Activated CD4-positive, alpha-beta T cell treated with anti-CD3 and anti-CD28 coated beads, Interleukin-10, Interleukin-2, amounts not matched to agents 100 ng/mL and 50 ng/mL, durations not matched to agents 16 hours and 8 hours (primary cell): ENCODE results near the gene PSMA5.
"Not testable (repeated sequence)": the region's sequence is repeated elsewhere in the genome, so short reads cannot be mapped to it uniquely, and the experiment has no call there.

Source experiments
- DNase-seq: peaks from one replicate; pipeline ENCODE4 v3.0.0-alpha.2; 2020

Gene PSMA5

DNA sequence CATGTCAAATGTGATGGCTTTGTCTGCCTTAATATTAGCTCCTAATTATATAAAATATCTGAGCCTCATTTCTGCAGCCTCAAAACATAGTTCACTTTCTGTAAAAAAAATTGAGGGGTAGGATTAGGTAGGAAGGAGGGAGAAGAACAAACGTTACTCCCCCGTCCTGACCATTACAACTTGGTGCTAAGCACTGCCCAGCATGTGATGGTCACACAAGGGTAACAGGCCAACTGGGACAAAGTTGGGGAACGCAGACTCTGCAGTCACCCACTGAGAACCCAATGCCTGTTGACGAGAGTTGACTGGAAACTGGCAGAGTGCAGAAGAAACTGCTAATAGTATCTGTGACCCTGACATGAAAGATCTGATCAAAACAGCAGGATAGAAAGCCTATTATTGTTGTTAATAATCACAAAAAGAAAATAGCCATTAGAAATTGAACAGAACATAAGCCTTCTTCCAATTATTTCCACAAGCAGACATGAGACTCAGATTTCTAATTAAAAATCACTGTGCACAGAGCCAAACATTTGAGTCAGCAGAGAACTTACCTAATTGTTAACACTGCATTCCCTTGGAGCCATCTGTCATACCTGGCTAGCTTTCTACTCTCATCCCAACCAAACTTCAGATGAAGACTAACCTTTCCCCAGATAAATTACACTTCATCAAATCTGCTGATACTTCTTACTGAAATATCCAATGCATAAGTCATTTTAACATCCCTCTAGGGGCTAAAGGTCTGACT lies 34.0 kb downstream of the PSMA5 start:
- DNase-seq, result no peak

DNA sequence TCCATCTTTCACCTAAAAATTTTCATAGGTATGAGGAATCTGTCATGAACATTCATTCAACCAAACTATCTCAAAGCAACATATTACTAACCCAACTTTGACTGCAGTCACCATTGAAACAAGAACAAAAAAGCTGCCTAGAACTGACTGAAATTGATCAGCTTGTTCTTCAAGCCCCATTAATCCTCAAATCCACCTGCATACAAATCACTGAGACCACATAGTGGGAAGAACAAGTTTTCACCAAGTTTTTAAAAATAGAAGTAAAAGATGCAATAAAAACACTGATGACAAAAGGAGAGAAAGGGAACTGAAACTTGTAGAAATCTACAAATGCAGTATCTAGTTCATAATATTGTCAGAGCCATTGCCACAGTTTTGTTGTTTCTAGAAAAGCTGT lies 34.6 kb downstream of the PSMA5 start:
- DNase-seq, result no peak

DNA sequence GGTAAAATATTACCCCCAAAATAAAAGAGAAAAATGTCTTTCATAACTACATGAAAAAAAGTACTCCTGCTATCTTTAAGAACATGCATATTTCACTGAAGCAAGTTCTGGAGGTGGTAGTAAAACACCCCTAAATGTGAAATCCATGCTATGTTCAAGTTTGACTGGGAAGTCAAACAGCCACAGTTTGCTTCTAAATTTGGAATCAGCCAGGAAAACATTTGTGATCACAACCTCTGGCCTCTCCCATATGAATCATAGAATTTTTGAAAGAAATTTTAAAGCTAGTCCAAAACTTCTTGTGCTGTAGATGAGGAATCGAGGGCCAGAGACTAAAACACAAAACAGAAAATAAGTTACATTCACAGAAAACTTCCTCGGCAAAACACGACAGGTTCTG lies 35.1 kb downstream of the PSMA5 start:
- no peak for DNase-seq

DNA sequence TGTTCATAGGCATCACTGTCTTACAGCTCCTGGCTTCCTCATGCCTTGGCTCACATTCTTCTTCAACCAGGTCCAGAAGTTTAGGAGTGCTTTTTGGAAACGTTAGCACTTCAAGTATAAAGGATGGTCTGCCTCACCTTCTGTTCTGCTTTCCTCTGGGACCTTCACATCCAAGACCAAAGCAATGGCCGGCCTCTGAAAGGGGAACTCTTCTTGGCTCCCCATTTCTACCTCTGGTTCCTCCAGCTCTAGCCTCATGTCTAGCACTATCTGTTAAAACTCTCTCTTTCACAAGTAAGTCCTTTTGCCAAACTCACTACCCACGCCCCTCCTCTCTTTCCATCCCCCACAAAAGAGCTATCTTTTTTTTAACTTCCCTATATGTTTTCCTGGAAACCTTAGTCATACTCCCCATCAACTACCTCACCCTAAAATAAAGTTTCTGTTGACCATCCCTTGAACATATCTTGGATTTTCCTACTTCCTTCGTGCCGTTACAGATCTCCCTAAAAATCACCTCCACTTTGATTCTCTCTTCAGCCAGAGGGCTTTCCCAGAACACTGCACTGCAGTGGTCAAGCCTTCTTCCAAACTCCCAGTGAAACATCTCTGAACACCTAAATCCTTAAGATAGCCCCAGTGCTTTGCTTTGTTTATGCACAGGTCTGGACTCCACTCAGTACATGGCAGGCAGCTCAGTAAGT lies 36.5 kb downstream of the PSMA5 start:
- DNase-seq, result no peak

DNA sequence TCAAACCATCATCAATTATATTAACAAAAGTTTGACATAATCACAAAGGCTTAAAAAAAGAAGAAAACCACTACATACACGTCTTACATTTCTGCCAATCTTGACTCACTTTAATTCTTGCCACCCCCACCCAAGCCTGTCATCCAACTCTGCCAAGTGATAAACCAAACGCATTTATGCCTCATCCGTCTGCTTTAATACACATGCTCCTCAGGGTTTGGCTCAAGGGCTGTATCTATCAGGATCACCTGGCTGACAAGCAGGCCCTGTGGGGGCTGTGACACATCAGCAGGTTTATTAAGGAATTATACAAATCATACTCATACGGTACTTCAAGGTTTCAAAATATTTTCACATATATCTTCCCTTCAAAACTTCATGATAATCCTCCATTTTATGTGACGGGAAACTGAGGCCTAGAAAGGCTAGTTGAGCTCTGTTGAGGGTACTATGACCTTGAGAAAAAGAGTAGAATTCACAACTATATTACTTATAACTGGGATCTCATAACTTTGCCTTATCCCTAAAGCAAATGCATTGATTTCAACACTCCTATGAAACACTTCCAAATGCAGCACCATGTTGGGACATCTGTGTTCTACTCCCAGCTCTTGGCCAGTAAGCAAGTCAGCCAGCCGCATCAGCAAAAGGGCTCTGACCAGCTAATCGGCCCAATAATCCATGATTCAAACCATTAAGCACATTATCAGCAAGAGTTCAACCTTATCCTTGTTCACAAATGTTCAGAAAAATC lies 37.2 kb downstream of the PSMA5 start:
- DNase-seq, result no peak

DNA sequence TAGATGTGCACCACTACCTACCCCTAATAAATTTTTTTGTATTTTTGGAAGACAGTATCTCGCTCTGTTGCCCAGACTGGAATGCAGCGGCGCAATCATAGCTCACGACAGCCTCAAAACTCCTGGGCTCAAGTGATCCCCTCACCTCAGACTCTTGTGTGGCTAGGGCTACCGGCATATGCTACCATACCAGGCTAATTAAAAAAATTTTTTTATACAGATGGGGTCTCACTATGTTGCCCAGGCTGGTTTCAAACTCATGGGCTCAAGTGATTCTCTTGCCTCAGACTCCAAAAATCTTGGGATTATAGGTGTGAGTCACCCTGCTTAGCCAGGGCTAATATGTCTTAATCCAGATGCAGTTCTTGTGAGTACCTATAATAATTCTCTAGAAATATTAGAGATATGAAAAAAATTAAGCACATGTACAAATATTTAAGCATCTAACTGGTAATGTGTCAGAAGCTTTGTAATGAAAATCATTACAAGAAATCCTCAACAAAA lies 38.0 kb downstream of the PSMA5 start:
- no peak for DNase-seq

DNA sequence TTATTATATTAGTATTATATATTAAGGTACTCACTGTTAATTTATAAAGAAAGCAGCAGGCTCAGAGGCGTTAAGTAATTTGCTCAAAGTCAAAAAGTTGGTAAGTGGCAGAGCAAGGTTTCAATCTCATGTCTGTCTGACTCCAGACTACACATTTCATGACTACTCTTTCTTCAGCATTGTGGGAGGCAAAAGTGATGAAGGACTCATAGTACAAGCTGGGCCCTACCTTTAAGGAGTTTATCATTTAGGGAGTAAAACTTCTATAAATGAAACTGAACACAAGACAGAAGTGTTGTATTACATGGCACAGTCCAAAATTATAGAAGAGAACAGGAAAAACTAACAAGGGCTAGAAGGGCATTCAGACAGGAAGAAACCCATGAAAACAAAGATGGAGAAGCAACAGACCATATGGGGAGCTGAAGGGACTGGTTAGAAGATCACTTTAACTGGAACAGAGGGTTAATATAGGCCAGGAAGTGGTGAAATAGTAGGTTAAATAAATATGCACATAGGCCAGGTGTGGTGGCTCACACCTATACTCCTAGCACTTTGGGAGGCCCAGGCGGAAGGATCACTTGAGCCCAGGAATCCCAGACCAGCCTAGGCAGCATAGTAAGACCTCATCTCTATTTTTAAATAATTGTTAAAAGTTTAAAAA lies 40.1 kb downstream of the PSMA5 start:
- peak; percentile 20 for DNase-seq

DNA sequence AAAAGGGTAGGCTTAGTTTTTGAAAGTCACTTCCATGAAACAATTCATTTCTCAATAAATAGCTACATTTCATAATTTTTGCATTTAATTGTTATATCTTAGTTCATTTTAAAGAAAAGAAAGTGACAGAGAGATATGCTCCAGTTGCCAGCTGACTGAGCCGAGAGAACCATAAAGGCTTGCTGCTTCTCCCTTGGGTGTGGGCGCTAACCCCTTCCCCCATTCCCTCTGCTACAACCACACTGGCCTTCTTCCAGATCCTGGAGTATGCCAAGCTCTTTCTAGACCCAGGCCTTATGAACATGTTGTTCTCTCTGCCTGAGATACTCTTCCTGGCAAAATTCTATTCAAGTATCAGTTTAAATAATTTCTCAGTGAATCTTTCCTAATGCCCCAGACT lies 40.8 kb downstream of the PSMA5 start:
- DNase-seq, result no peak

DNA sequence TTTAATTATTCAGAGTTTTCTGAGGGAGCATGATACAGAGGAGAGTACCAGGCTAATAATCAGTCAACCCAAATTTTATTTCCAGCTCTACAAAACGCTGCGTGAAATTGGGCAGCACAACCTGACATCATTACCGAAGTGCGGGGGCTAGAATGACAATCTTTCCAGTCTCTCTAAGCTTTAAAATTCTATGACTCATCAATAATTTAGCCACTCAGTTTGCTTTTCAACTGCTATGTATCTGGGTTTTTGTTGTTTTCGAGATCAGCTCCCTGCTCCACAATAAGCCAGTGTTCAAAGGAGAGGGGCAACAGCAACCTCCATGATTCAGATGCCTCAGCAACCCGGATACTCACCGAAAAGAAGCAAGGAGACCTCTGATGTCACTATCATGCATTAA lies 42.4 kb downstream of the PSMA5 start:
- DNase-seq, result no peak

DNA sequence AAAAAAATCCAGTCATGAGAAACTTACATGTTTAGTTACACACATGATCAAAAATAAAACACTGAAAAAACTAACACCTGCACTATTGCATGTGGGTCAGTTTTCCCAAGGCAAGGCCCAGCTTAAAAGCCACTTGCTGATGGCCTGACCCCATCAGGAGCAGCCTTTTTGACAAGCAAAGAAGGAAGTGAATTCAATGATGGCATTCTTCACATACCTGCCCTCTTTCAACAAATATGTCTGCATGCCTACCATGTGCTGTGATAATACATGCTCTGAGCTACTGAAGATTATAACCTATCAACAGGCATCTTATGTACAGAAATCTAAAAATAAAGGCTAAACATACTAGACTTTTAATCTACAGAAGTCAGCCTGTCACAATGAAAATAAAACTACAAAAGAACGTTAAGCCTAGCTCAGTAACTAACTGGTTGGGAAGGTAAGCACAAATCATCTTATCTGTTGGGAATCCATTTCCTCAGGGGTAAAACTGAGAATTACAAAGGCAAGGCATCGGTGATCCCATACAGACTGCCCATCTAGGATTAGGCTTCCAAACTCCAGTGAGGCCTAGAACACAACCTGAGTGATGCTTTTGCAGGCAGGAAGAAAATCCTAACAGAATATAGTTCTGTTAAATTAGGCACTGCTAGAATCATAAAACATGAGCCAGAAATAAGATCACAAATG lies 43.0 kb downstream of the PSMA5 start:
- DNase-seq, result no peak

DNA sequence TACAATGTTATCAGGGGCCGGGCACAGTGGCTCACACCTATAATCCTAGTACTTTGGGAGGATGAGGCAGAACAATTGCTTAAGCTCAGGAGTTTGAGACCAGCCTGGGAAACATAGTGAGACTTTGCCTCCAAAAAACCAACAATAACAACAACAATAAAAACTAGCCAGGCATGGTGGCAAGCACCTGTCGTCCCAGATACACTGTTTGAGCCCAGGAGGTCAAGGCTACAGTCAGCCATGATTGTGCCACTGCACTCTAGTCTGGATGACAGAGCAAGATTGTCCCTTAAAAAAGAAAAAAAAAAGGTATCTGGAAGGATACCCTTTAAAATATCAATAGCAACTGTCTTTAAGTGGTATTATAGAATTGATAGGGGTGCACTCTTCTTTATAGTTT lies 44.7 kb downstream of the PSMA5 start:
- no peak for DNase-seq

DNA sequence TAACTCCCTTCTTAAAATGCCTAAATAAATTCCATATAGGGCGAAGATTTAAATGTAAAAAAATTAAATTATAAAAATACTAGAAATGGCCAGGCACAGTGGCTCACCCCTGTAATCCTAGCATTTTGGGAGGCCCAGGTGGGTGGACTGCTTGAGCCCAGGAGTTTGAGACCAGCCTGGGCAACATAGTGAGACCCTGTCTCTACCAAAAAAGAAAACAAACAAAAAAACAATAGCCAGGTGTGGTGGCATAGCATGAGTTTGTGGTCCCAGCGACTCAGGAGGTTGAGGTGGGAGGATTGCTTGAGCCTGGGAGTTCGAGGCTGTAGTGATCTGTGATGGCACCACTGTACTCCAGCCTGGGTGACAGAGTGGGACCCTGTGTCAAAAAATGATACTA lies 46.3 kb downstream of the PSMA5 start:
- no peak for DNase-seq

DNA sequence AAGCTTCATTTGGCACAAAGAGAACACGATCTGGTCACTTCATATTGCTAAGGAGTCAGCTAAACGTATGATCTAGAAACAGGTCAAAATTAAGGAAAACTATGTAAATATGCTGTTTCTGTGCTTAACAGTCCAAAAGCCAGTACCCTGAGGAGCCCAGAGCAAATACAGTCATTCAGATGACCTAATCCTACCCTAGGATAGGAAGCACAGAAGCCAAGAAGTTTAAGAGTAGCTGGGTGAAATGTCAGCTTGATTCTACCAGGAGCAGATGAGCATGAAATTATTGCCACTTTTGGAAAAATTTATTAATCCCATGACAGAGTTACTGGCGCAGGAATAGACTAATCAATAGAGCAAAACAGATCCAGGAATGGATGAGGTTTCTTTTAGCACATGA lies 46.8 kb downstream of the PSMA5 start:
- no peak for DNase-seq

DNA sequence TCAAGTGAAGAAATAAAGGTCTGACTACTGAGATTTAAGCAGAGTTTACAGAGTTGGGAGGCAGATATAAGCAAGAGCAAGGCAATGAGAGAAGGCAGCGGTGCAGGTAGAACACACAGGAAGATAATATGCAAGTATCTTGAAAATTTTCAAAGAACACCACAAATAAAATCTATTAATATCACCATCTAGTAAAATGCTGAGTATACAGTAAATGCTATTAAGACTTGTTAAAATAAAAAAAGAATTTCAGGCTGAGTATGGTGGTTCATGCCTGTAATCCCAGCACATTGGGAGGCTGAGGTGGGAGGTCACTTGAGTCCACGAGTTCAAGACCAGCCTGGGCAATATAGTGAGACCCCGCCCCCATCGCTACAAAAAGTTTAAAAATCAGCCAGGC lies 48.5 kb downstream of the PSMA5 start:
- no peak for DNase-seq

DNA sequence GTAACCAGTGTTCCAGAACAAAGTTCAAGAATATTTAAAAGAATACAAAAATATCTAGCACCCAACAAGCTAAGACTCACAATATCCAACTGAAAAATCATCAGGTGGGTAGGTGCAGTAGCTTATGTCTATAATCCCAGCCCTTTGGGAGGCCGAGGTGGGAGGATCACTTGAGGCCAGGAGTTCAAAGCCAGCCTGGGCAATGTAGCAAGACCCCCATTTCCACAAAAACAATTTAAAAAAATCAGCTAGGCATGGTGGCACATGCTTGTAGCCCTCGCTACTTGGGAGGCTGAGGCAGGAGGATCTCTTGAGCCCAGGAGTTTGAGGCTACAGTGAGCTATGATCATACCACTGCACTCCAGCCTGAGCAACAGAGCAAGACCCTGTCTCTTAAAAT lies 52.6 kb downstream of the PSMA5 start:
- not testable (repeated sequence) for DNase-seq

DNA sequence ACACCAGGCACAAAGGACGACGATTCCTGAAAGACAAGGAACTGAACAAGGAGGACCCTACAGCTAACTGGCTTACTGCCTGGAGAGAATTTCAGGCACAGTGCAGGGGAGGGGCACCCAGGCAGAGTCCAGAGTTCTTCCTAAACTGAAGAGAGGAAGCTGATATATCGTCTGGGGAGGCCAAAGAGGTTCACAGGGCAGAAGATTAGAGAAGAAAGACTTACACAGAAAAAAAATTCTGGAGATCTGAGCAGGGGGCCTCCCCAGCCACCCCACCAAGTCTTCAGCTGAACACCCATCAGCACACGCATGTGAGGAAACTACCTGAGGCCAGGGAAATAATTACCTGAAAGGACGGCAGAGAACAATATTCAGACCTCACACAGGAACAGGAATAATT lies 53.1 kb downstream of the PSMA5 start:
- DNase-seq, result no peak

DNA sequence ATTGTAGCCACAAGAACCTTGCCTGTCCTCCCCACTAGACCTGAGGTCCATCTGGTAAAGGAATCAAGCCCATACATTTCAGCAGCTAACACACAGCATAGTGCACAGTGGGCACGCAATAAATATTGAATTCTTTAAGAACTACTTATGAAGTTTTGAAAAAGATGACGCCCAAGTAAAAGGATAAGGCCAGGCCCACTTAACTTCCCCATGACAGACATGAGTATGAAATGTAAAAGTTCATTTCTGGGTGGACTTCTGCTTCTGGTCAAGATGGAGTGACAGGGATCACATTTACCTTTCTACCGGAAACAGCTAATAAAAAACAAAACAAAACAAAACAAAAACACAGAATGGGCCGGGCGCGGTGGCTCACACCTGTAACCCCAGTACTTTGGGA lies 54.0 kb downstream of the PSMA5 start:
- no peak for DNase-seq

DNA sequence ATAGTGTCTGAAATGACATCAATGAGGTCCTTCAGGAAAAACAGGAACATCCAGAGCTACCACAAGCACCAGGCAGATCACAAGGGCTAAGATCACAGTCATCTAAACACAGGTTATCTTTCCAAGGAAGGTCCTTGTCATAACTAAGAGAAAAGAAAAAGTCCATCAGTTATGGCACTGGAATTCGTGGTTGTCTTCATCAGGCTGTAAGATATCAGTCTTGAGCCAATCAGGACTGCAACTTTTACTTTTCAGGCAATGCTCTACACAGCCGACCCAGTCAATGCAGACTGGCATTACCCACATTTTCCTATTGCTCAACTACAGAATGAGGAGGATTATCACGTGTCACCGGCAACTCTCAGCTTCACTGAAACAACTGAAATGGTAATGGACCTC lies 54.9 kb downstream of the PSMA5 start:
- peak; percentile 67 for DNase-seq

DNA sequence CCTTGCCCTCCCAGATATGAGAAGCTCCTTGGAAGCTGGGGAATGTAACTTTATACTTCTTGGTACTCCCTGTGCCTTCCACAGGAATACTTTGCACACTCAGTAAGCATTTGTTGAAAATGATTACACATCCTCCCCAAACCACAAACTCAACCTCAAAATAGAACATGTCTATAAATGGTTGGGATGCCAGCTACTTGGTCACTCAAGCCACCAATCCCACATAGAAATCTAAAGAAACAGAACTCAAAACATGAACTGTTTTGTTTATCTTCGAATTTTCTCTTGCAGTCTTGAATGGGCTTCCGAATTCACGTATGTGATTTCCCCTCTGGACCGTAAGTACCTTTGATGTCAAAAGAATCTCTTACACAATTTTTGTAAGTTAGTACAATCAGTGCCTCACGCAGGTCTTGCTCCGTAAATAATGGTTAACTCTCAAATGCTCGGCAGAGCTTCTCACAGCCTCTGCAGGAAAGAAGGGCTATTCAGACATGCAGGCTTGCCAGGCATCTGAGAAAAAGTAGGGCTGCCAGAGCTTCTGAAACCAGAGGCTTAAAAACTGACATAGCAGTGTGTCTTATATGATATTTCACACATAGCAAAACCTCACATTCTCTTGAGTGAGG lies 55.4 kb downstream of the PSMA5 start:
- DNase-seq, result peak; percentile 61

DNA sequence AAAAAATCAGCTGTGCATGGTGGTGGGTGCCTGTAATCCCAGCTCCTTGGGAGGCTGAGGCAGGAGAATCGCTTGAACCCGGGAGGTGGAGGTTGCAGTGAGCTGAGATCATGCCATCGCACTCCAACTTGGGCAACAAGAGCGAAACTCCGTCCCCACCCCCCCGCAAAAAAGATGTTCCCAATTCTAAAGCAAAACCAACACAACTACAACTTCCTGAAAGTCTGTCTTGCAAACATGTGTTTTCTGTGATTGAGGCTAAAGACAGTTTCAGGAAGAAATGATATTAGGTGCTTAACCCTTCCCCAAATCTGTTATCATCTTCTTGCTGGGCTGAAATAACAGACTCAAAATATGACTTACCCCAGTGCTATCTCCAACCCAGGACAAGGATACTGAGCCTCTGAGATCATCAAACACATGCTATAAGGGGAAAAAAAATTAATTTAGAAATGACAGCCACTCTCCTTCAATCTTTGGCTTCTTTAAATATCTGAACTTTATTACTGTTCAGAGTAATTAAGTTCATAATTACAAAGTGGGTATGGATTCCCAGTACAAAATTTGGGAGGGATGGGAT lies 57.0 kb downstream of the PSMA5 start:
- DNase-seq, result no peak

DNA sequence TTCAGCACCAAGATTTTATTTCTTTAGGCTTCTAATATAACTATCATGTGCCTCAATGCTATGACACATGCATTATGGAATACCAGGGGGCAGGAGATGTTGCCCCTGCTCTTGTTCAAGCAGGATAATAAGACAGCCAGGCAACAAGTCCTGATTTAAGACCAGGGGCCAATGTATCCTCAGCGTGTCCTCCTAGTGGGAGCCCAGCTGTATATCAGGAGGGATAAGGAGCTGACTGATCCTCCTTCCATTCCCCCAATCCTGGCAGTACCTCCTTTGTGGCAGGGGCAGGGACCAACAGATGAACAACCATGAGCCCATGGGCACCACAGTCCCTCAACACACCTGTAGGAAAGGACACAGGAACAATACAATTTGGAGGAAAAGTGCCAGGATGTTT lies 57.8 kb downstream of the PSMA5 start:
- DNase-seq, result no peak

DNA sequence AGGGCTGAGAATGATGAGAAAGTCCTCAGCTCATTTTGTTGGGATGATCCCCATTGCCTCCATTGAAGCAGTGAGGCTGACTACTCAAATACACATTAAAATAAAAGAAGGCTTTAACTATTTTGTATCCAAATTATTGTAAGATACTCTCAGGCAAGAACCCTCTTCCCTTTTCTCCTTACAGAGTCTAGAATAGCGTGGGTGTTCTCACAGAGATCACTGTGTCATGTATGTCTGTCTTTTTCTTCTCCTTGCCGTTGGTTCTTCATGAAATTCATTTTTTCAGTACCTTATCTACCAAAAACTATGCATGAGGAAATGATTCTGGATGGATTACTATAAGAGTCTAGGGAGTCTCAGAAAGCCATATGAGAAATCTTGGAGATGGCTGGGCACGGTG lies 58.6 kb downstream of the PSMA5 start:
- DNase-seq, result no peak
